ENCODE data around the gene SEC16A.

DNA sequence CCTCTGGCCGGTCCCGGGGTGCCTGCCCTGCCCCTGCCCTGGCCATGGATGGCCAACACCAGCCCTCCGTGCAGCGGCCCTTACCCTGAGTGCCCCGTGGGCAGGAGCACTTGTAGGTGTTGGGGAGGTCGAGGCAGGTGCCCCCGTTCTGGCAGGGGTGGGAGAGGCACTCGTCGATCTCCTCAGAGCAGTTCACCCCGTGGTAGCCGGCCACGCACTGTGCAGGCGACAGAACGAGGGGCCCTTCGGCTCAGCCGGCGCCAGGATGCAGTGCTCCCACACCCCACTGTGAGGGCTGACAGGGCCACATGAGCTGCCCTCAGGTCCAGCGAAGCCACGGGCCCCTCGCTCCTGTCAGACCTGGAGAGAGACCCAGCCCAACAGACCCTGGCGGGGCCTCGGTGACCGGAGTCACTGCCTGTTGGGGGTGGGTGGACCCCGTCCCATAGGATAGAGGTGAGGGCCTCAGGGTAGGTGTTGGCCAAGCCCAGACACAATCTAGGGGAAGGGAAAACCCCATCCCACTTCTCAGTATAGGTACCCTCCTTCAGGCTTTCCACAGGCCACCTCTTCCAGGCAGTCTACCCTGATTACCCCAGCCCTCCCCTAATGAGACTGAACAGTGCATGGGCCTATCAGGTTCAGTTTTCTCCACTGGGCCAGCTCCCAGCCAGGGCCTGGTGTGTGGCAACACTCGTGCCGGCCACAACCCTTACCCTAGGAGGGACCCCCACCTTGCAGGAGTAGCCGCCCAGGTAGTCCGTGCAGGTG is 24.6 kb upstream of the SEC16A start:
- TF ChIP-seq, protein P1, sequence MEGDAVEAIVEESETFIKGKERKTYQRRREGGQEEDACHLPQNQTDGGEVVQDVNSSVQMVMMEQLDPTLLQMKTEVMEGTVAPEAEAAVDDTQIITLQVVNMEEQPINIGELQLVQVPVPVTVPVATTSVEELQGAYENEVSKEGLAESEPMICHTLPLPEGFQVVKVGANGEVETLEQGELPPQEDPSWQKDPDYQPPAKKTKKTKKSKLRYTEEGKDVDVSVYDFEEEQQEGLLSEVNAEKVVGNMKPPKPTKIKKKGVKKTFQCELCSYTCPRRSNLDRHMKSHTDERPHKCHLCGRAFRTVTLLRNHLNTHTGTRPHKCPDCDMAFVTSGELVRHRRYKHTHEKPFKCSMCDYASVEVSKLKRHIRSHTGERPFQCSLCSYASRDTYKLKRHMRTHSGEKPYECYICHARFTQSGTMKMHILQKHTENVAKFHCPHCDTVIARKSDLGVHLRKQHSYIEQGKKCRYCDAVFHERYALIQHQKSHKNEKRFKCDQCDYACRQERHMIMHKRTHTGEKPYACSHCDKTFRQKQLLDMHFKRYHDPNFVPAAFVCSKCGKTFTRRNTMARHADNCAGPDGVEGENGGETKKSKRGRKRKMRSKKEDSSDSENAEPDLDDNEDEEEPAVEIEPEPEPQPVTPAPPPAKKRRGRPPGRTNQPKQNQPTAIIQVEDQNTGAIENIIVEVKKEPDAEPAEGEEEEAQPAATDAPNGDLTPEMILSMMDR (IDR thresholded peaks at IDR 0.05) = no peak
- no peak for TF ChIP-seq POLR2A (IDR thresholded peaks at IDR 0.05)
